ENCODE results near the gene ZCCHC2. TPM values are rescaled to one million over a fixed set of nuclear protein-coding genes. Genes with fewer than 3 reads are reported as not detected.

ZCCHC2 gene
- total RNA-seq, 1 donor from 2014 or later = 16.1 TPM

GRCh38 chr18:62506495-62507143, 16.2 kb upstream of the ZCCHC2 start:
- intact Hi-C loops (cut with DNase I) = no loop called here
- DNase-seq (no peak), ATAC-seq (ENCODE audit: poor library complexity) (no peak)

- DNase-seq (no peak), ATAC-seq (ENCODE audit: poor library complexity) (no peak)
- intact Hi-C loops (cut with DNase I) = no loop called here
These were observed 13.0 kb upstream of the ZCCHC2 start for GRCh38 chr18:62509779-62510178.

- intact Hi-C loops (cut with DNase I) = no loop called here
- no peak for DNase-seq
- ATAC-seq (ENCODE audit: poor library complexity) = no peak
These were observed 12.0 kb upstream of the ZCCHC2 start for GRCh38 chr18:62510789-62511188.

- no peak for ATAC-seq (ENCODE audit: poor library complexity)
- intact Hi-C loops (cut with DNase I) = no loop called here
These were observed 10.3 kb upstream of the ZCCHC2 start for GRCh38 chr18:62512532-62512931.

GRCh38 chr18:62512996-62513395, 9.8 kb upstream of the ZCCHC2 start:
- intact Hi-C loops (cut with DNase I) = no loop called here
- DNase-seq (no peak), ATAC-seq (ENCODE audit: poor library complexity) (no peak)

More at GRCh38 chr18:62512532-62512931, 10.3 kb upstream of the ZCCHC2 start:
- no peak for DNase-seq

- no peak for DNase-seq
- intact Hi-C loops (cut with DNase I) = no loop called here
- ATAC-seq (ENCODE audit: poor library complexity) = no peak
These were observed 8.3 kb upstream of the ZCCHC2 start for GRCh38 chr18:62514570-62514969.

GRCh38 chr18:62516242-62516641, 6.6 kb upstream of the ZCCHC2 start:
- intact Hi-C loops (cut with DNase I) = no loop called here
- DNase-seq (no peak), ATAC-seq (ENCODE audit: poor library complexity) (no peak)

GRCh38 chr18:62518460-62519375, 4.1 kb upstream of the ZCCHC2 start:
- ATAC-seq (ENCODE audit: poor library complexity) (no peak), DNase-seq (no peak)
- intact Hi-C loops (cut with DNase I) = no loop called here

GRCh38 chr18:62519684-62520083, 3.1 kb upstream of the ZCCHC2 start:
- DNase-seq (no peak), ATAC-seq (ENCODE audit: poor library complexity) (no peak)
- intact Hi-C loops (cut with DNase I) = loop anchor here (5.0 to 10.0 kb wide), 2 partner anchors 65 to 92 kb away; no protein-coding TSS in a partner anchor

GRCh38 chr18:62521082-62521481, 1.7 kb upstream of the ZCCHC2 start:
- no peak for DNase-seq
- intact Hi-C loops (cut with DNase I) = loop anchor here (5.0 to 10.0 kb wide), 2 partner anchors 64 to 94 kb away; no protein-coding TSS in a partner anchor

GRCh38 chr18:62521593-62521992, 1.2 kb upstream of the ZCCHC2 start:
- intact Hi-C loops (cut with DNase I) = loop anchor here (5.0 to 10.0 kb wide), 2 partner anchors 63 to 94 kb away; no protein-coding TSS in a partner anchor
- ATAC-seq (ENCODE audit: poor library complexity) (no peak), DNase-seq (no peak)

More at GRCh38 chr18:62521082-62521481, 1.7 kb upstream of the ZCCHC2 start:
- ATAC-seq (ENCODE audit: poor library complexity) = no peak

- ATAC-seq (ENCODE audit: poor library complexity) = peak; percentile 13
- intact Hi-C loops (cut with DNase I) = loop anchor here (5.0 to 10.0 kb wide), 2 partner anchors 63 to 95 kb away; no protein-coding TSS in a partner anchor
- no peak for DNase-seq
These were observed 684 bp upstream of the ZCCHC2 start for GRCh38 chr18:62522178-62522503.

- DNase-seq = no peak
- intact Hi-C loops (cut with DNase I) = loop anchor here (5.0 to 10.0 kb wide), 2 partner anchors 62 to 96 kb away; no protein-coding TSS in a partner anchor
- no peak for ATAC-seq (ENCODE audit: poor library complexity)
These were observed 397 bp downstream of the ZCCHC2 start for GRCh38 chr18:62523255-62523588.

GRCh38 chr18:62523631-62524439, 1.0 kb downstream of the ZCCHC2 start:
- peak; percentile 76 for DNase-seq
- intact Hi-C loops (cut with DNase I) = loop anchor here (5.0 to 10.0 kb wide), 2 partner anchors 61 to 97 kb away; no protein-coding TSS in a partner anchor
- no peak for ATAC-seq (ENCODE audit: poor library complexity)

- DNase-seq (peak; percentile 76), ATAC-seq (ENCODE audit: poor library complexity) (peak; percentile 30)
- intact Hi-C loops (cut with DNase I) = loop anchor here (5.0 to 10.0 kb wide), 2 partner anchors 60 to 97 kb away; no protein-coding TSS in a partner anchor
These were observed 1.8 kb downstream of the ZCCHC2 start for GRCh38 chr18:62524440-62525200.

GRCh38 chr18:62525608-62526007, 2.8 kb downstream of the ZCCHC2 start:
- no peak for ATAC-seq (ENCODE audit: poor library complexity)
- no peak for DNase-seq
- intact Hi-C loops (cut with DNase I) = loop anchor here (10.0 kb wide), 1 partner anchor 59 kb away; no protein-coding TSS in a partner anchor

- intact Hi-C loops (cut with DNase I) = loop anchor here (10.0 kb wide), 1 partner anchor 58 kb away; no protein-coding TSS in a partner anchor
- peak; percentile 67 for ATAC-seq (ENCODE audit: poor library complexity)
- DNase-seq = peak; percentile 91
These were observed 3.5 kb downstream of the ZCCHC2 start for GRCh38 chr18:62526098-62527025.
